WERI-Rb-1 (cell line): ENCODE measurements around the gene NPFFR1.

Experiments used
- DNase-seq: peaks from one replicate; pipeline ENCODE4 v3.0.0-alpha.2; 2020
- H3K27ac ChIP-seq: fragments of 250-450 bp; sonication (Bioruptor Pico); 2 replicates; pipeline ENCODE4 v1.5.1; 2020; ENCODE audit warnings: mild to moderate bottlenecking, moderate library complexity
- H3K27me3 ChIP-seq: fragments of 250-450 bp; sonication (Bioruptor Pico); 2 replicates; pipeline ENCODE4 v1.5.1; 2021; ENCODE audit warnings: mild to moderate bottlenecking, low read depth, moderate library complexity; ENCODE audit not compliant: insufficient read depth, severe bottlenecking
- H3K36me3 ChIP-seq: fragments of 250-450 bp; sonication (Bioruptor Pico); 2 replicates; pipeline ENCODE4 v1.5.1; 2020; ENCODE audit warnings: mild to moderate bottlenecking, moderate library complexity
- H3K4me3 ChIP-seq: 2 replicates; pipeline ENCODE4 v1.5.1; 2011; ENCODE audit warnings: low read depth, mild to moderate bottlenecking, control low read depth, low read length
- H3K9me3 ChIP-seq: fragments of 250-450 bp; sonication (Bioruptor Pico); 2 replicates; pipeline ENCODE4 v1.5.1; 2021; ENCODE audit warnings: mild to moderate bottlenecking, moderate library complexity; ENCODE audit not compliant: severe bottlenecking
- CTCF ChIP-seq: IDR thresholded peaks from 2 replicates; pipeline ENCODE4 v1.5.1; 2011; ENCODE audit warnings: low read depth, mild to moderate bottlenecking, control low read depth, inconsistent platforms, low read length

NPFFR1 gene

GRCh38 chr10:70323138-70323696 lies 39.4 kb upstream of the NPFFR1 start:
- Histone ChIP-seq H3K9me3 (no peaks in the 10 kb centered on the region), H3K36me3 (peaks cover 11% of the 10 kb centered on the region), H3K27ac (no peak overlapping the region), H3K4me3 (no peak overlapping the region), H3K27me3 (no peaks in the 10 kb centered on the region)
- no peak for TF ChIP-seq CTCF
- no peak for DNase-seq

- H3K4me3 ChIP-seq, result no peak overlapping the region
- H3K36me3 ChIP-seq, result peaks cover 11% of the 10 kb centered on the region
- H3K27me3 ChIP-seq, result no peaks in the 10 kb centered on the region
- H3K9me3 ChIP-seq, result no peaks in the 10 kb centered on the region
- TF ChIP-seq CTCF, result no peak
- no peak overlapping the region for H3K27ac ChIP-seq
- DNase-seq, result no peak
These were observed 38.4 kb upstream of the NPFFR1 start for GRCh38 chr10:70321897-70322890.

GRCh38 chr10:70321233-70321632 lies 37.4 kb upstream of the NPFFR1 start:
- H3K27ac ChIP-seq, result no peak overlapping the region
- DNase-seq, result no peak
- no peak overlapping the region for H3K4me3 ChIP-seq
- no peaks in the 10 kb centered on the region for H3K27me3 ChIP-seq
- no peaks in the 10 kb centered on the region for H3K9me3 ChIP-seq
- no peak for TF ChIP-seq CTCF
- H3K36me3 ChIP-seq, result peaks cover 11% of the 10 kb centered on the region

GRCh38 chr10:70320751-70321150 lies 36.9 kb upstream of the NPFFR1 start:
- H3K27ac ChIP-seq, result no peak overlapping the region
- H3K36me3 ChIP-seq, result peaks cover 11% of the 10 kb centered on the region
- no peaks in the 10 kb centered on the region for H3K27me3 ChIP-seq
- no peak for DNase-seq
- no peak overlapping the region for H3K4me3 ChIP-seq
- H3K9me3 ChIP-seq, result no peaks in the 10 kb centered on the region
- no peak for TF ChIP-seq CTCF

- no peak overlapping the region for H3K27ac ChIP-seq
- H3K4me3 ChIP-seq, result no peak overlapping the region
- H3K9me3 ChIP-seq, result no peaks in the 10 kb centered on the region
- H3K36me3 ChIP-seq, result peaks cover 11% of the 10 kb centered on the region
- no peak for DNase-seq
- H3K27me3 ChIP-seq, result no peaks in the 10 kb centered on the region
- TF ChIP-seq CTCF, result no peak
These were observed 36.0 kb upstream of the NPFFR1 start for GRCh38 chr10:70319824-70320223.
